Thoracic aorta (tissue), 2 donors: ENCODE data around the gene CLDN7. TPM values are rescaled to one million over a fixed set of nuclear protein-coding genes. Genes with fewer than 3 reads are reported as not detected.

Experiments used
- ATAC-seq: fragments of 150-250 bp; one replicate; pipeline ENCODE4 v1.8.0; 2017; ENCODE audit warnings: low read depth; ENCODE audit not compliant: insufficient number of reproducible peaks, low FRiP score
- DNase-seq: peaks from one replicate; pipeline ENCODE4 v3.0.0-alpha.2; 2020; ENCODE audit warnings: low spot score
- H3K27ac ChIP-seq, 2 donors: fragments of 200-600 bp; sonication (generic); 1 replicate in 1 of 2; 2 replicates in 1 of 2; pipeline ENCODE4 v1.5.1; 2016; ENCODE audit warnings: mild to moderate bottlenecking in 2 of 2, moderate library complexity in 2 of 2
- H3K27me3 ChIP-seq: fragments of 200-600 bp; sonication (generic); replicated peaks from 2 replicates; pipeline ENCODE4 v1.6.0; 2016; ENCODE audit warnings: mild to moderate bottlenecking; ENCODE audit not compliant: insufficient read depth
- H3K36me3 ChIP-seq: fragments of 200-600 bp; sonication (generic); one replicate; pipeline ENCODE4 v1.5.1; 2016
- H3K4me1 ChIP-seq, 2 donors: fragments of 200-600 bp; sonication (generic); 1 replicate in 1 of 2; 2 replicates in 1 of 2; pipeline versions ENCODE4 v1.5.1 to v1.6.0; 2016; ENCODE audit warnings: low read depth in 2 of 2, mild to moderate bottlenecking in 1 of 2; ENCODE audit not compliant: control insufficient read depth in 1 of 2
- H3K4me3 ChIP-seq: fragments of 200-600 bp; sonication (generic); 2 replicates; pipeline ENCODE4 v1.5.1; 2016; ENCODE audit warnings: mild to moderate bottlenecking
- H3K9me3 ChIP-seq: fragments of 200-600 bp; sonication (generic); 2 replicates; pipeline ENCODE4 v1.5.1; 2016
- total RNA-seq, 2 donors: library from RNA; depleted of rRNA; stranded (reverse); fragments of >200 nt; gene quantifications; one replicate each; pipeline versions ENCODE4 v1.1.0 to v1.2.3, GENCODE V29; 2016
- TF ChIP-seq, protein P1 (sequence below): fragments of 200-600 bp; sonication (generic); IDR thresholded peaks from one replicate; pipeline ENCODE4 v1.5.1; 2019; ENCODE audit warnings: antibody characterized with exemption

Gene CLDN7
- total RNA-seq, 2 donors from 2014 or later: 0.41 TPM; not detected in 1

DNA sequence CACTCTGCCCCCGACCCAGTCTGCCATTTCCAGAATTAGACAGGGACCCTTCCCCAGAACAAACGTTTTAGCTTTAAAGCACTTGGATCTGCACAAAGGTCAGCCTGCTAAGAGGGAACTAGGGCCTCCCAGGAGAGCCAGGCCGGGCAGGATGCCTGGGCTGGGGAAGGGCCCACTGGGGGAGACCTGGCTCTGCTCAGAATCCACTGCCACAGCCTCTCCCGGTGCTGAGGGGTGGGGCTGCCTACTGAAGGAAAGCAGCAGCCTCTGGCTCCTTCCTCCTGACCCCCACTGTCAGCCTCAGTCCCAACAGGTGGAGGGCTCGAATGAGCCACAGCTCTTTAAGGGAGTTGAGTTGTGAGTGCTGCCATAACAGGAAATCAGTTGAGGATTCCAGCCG, 30.5 kb upstream of the CLDN7 start:
- Histone ChIP-seq H3K27ac (no peak overlapping the region), H3K27me3 (peaks cover 5% of the 10 kb centered on the region), H3K4me1 (peaks cover 15 to 34% of the 10 kb centered on the region in 2 donors), H3K4me3 (no peak overlapping the region), H3K36me3 (no peaks in the 10 kb centered on the region), H3K9me3 (no peaks in the 10 kb centered on the region)
- DNase-seq: no peak
- no peak for ATAC-seq
- TF ChIP-seq, protein P1, sequence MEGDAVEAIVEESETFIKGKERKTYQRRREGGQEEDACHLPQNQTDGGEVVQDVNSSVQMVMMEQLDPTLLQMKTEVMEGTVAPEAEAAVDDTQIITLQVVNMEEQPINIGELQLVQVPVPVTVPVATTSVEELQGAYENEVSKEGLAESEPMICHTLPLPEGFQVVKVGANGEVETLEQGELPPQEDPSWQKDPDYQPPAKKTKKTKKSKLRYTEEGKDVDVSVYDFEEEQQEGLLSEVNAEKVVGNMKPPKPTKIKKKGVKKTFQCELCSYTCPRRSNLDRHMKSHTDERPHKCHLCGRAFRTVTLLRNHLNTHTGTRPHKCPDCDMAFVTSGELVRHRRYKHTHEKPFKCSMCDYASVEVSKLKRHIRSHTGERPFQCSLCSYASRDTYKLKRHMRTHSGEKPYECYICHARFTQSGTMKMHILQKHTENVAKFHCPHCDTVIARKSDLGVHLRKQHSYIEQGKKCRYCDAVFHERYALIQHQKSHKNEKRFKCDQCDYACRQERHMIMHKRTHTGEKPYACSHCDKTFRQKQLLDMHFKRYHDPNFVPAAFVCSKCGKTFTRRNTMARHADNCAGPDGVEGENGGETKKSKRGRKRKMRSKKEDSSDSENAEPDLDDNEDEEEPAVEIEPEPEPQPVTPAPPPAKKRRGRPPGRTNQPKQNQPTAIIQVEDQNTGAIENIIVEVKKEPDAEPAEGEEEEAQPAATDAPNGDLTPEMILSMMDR: no peak

DNA sequence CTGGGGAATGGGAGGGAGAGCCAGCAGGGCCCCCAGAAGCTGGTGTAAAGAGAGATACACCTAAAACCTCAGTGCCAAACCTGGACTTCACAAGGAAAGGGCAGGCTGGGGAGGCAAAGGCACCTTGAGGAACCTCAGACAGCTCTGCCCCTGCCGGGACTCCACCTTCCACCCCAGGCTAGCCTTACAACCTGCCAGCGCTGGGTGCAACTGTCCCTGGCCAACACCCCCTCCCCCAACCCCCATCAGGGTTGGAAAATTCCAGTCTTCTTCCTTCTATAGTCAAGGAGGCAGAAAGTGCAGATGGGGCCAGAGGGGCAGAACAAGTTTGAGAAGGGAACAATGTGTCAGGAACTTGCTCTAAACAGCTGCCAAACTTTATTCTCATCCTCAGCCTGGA, 29.9 kb upstream of the CLDN7 start:
- H3K4me1 ChIP-seq: peaks cover 15 to 34% of the 10 kb centered on the region in 2 donors
- DNase-seq: no peak
- H3K27ac ChIP-seq: no peak overlapping the region
- TF ChIP-seq, protein P1: no peak
- no peaks in the 10 kb centered on the region for H3K36me3 ChIP-seq
- no peak for ATAC-seq
- H3K9me3 ChIP-seq: no peaks in the 10 kb centered on the region
- H3K4me3 ChIP-seq: no peak overlapping the region
- H3K27me3 ChIP-seq: peaks cover 5% of the 10 kb centered on the region

DNA sequence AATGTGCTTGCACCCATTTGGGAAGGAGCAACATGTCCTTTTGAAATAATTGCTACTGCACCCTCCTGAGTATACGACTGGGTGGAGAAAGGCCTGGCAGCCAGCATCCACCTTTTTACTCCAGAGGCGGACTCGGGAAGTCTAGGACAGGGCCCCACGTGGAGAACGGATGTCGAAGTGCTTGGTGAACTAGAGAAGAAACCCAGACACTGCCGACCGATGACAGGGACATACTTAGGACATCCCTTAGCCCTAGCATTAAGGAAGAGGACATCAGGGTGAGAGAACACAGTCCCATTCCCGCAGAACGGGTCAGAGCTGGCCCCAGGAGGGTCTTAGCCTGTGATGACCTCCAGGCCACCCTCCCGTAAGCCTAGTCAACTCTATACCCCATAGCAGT, 28.4 kb upstream of the CLDN7 start:
- Histone ChIP-seq H3K9me3 (no peaks in the 10 kb centered on the region), H3K27me3 (peaks cover 5% of the 10 kb centered on the region), H3K4me3 (no peak overlapping the region), H3K4me1 (peaks cover 10 to 22% of the 10 kb centered on the region in 2 donors), H3K36me3 (no peaks in the 10 kb centered on the region), H3K27ac (no peak overlapping the region)
- TF ChIP-seq, protein P1: no peak
- no peak for DNase-seq
- ATAC-seq: no peak

DNA sequence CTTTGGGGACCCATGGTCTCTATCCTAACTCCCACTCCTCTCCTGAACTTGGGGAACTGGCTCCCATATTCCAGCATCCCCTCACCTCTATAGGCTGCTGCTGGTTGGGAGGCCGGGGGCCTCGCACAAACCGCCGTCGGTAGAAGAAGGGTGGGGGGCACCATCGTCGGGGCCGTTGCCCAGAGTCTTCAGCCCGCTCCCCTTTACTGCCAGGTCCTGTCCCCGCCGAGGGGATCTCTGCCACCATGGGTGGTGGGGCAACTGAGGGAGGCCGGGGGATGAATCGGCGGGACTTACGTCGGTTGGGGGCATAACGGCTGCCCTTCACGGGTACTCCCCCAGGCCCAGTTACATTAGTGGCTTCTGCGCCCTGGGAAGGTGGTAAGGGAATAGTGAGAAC, 27.9 kb upstream of the CLDN7 start:
- H3K4me3 ChIP-seq: no peak overlapping the region
- H3K4me1 ChIP-seq: peaks cover 10 to 16% of the 10 kb centered on the region in 2 donors
- peaks cover 5% of the 10 kb centered on the region for H3K27me3 ChIP-seq
- TF ChIP-seq, protein P1: no peak
- no peaks in the 10 kb centered on the region for H3K36me3 ChIP-seq
- no peak overlapping the region for H3K27ac ChIP-seq
- no peak for ATAC-seq
- DNase-seq: no peak
- no peaks in the 10 kb centered on the region for H3K9me3 ChIP-seq

DNA sequence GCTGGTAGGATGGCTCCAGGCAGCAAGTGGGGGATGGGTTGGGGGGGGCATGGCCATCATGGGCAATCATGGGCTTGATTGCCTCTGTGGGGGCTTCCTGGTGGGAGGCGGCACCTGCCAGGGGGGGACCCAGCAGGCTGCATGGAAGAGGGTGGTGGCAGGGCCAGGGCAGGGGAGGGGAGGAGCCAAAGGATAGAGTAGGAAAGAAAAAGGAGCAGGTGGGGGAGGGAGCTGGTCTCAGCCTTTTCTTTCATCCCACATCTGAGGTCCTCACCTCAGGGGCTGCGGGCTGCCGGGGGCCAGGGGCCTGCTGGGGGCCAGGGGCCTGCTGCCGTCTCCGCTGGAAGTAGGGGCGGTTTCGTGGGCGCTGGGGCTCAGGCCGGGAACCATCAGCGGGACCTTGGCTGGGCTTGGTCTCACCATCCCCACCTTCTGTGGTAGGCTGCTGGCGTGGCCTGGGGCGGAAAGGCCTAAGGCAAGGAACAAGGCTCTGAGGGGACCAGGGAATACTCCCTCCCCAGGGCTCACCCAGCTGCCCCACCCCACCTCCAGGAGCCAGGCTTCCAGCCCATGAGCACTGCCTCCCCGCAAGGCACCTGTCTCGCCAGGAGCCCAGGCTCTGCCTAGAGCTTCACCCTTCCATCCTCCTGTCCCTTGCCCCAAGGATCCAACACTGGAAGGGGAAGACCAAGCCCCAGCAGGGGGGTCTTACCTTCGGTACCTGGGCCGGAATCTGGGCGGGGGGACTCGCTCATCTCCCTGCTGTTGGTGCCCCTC, 27.2 kb upstream of the CLDN7 start:
- no peak for DNase-seq
- no peak for ATAC-seq
- TF ChIP-seq, protein P1: no peak
- H3K27me3 ChIP-seq: peaks cover 5% of the 10 kb centered on the region
- H3K36me3 ChIP-seq: no peaks in the 10 kb centered on the region
- H3K27ac ChIP-seq: no peak overlapping the region
- H3K4me3 ChIP-seq: no peak overlapping the region
- H3K9me3 ChIP-seq: no peaks in the 10 kb centered on the region
- peaks cover 4 to 9% of the 10 kb centered on the region in 2 donors for H3K4me1 ChIP-seq
